ENCODE results near the gene DOK1.

DOK1 gene

DNA sequence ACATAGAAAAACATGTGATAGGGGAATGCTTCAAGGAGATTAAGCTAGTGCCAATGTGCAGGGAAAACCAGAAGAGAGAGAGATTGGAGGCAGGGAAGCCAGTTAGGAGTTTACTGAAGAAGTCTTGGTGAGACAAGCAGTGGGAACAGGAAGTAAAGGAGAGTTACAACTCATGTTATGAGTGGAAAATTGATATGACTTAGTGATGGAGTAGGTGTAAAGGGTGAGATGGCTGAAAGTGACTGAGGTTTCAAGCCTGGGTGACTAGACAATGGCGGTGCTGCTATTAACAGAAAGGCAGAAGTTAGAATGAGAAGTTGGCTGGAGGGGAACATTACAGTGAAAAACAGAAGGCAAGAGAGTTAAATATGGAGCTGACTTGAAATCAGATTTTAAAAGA lies 16.5 kb downstream of the DOK1 start:
- DNase-seq, result no peak

DNA sequence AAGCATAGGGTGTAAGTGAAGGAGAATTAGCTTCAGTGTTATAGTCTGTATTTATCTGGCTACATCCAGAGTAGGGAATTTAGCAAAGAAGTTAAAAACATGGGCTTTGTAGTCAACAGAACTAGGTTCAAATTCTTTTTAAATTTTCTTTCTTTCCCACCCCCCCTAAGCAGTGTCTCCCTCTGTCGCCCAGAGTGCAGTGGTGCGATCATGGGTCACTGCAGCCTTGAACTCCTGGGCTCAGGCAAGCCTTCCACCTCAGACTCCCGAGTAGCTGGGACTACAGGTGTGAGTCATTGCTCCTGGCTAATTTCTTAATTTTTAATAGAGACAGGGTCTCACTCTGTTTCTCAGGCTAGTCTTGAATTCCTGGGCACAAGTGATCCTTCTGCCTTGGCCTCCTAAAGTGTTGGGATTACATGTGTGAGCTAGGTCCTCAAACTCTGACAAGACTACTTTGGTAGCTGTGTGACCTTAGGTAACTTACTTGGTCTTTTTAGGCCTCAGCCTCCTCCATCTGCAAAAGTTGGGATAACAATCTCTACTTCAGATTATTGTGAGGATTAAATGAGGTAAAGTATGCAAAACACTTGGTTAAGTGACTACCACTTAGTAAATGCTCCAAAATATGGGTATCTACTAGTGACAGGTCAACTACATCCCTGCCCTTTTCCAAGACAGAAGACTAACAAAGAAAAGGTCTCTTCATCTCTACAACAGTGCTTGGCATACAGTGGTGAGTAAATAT lies 17.8 kb downstream of the DOK1 start:
- no peak for DNase-seq

DNA sequence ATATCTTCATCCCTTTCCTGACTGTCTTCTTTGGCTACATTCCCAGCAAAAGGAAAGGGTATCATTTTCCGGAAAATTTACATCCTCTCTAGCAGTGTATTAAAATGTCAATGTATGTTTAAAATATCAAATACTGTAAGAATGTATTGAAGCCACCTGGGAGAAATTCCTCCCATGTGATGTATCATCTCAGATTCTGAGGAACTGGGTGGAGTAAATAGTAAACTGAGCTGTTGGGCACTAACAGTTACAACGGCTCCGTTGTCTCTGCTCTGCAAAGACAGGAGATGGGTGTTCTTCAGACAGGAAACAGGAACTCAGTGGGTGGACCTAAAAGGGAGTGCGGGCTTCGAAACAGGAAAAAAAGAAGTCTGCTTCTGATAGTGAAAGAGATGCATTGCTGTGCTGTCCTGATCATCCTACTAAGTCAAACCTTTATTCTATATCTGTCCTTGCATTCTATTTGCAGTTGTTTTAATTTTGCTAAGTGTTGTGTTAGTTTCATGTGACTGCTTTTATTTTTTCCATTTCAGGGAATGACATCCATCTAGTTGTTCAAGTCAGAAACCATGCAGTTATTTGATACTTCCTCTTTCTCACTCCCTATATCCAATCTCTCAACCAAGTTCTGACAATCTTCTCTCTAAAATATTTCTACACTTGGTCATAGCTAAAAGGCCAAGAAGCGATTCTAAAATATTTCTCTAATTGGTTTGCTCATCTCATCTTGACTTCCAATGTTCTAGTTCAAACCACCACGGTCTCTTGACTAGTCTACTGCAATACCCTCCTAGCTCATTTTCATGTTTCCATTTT lies 19.4 kb downstream of the DOK1 start:
- DNase-seq, result peak; percentile 47

DNA sequence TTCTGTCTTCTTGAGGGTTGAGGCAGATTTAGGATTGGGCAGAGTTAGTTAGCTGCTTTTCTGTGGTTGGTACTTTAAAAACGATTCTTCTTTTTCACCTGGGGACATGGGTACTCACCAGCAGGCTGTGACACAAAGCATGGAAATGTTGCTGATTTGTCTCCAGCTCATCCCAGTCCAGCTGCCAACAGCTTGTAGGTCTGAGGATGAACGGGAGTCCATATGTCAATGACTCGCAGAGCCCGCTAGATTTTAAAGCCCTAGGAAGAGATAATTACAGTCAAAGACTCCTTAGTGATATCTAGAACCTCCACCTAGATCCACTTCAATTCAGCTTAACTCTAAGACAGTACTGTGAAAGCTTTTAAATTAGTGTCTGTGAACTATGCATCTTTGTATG lies 20.8 kb downstream of the DOK1 start:
- no peak for DNase-seq

DNA sequence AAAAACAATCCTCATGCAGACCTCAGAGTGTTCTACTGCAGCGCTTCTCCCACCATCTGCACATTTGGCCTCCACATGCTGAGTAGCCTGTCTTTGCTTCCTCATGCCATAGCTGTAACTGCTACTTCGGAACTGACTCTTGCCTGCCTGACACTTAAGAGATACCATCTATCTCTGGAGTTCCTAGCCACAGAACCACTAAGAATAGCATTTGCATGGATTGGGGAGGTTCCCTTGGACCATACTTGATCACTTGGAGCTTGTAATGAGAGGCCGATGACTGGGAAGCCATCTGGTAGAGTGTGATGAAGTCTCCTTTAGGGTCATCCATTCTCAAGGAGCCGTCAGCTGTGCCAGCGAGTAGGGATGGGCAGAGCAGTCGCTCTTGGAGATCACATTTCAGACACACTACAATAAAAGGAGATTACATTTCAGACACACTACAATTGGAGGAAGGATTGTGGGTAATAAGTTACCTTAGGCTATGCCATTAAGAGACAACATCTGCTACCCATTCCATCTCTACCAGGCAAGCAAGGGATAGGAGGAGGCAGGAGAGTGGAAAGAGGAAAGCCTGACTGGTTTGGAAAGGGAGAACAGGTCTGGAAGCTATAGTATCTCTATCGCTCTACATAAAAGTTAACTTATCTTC lies 21.8 kb downstream of the DOK1 start:
- DNase-seq, result no peak

DNA sequence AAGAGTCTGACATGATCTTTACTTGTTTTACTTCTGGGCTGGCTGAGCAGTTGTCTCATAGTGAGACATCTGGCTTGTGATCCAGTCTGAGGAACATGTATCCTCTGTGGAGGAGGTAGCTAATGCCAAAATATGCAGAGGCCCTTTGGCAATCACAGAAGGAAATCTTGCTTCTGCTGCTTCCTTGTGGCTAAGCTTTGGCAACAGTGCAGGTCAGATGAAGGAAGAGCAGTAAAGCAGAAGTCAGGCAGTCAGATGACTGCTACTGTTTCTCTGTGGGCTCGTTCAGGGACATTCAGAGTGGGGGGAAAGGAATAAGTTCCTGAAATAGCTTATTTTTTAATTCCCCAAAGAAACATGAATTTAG lies 22.3 kb downstream of the DOK1 start:
- DNase-seq, result no peak

DNA sequence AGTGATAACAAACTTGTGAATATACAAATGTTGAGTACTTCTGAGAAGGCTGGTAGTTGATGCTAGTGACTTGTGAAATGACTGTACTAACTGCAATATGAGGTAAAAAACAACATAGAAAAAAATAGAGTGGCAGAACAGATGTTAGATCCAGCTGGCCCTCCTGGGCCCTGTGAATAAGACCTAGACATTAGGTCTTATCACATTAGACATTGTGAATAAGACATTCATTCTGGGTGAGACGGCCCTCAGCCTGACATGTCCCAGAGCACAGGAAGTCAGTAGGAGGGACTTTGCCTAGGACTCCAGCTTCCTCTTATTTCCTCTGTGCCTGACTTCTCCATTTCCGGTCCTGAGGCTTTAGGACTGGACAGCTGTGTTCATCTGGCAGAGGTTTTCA lies 22.9 kb downstream of the DOK1 start:
- no peak for DNase-seq

DNA sequence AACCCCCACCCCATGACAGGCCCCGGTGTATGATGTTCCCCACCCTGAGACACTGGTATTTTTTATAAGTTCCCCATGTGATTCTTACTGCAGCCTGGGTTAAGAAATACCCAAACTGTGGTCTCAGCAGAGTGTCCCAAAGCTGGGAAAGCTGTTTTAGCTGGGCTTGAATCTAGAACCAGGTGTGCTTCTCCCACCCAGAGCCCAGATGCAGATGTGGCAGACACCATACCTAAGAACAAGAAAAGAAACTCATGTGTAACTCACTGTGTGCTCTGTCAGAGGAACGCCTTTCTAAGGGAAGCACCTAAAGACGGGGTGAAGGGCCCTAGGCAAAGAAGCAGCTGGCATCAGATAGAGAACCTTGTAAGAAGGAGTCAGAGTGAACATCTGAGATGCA lies 23.9 kb downstream of the DOK1 start:
- no peak for DNase-seq

DNA sequence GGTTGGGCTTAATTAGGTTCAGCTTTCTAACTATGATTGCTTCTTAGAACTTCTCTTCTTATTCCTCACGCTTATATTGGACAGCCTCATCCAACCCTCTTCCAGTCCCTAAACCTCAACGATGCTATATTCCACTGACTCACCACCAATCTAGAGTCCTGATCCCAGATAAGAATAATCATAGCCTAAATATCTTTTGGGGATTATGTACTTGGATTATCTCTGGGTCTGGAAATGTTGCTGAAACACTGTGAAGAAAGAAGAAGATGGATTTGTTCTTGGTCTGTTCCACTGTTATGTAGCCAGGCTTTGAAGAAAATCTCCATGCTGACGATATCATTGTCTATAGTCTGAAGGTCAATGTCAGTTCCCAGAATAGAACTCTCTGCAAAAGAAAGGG lies 26.9 kb downstream of the DOK1 start:
- DNase-seq, result no peak

DNA sequence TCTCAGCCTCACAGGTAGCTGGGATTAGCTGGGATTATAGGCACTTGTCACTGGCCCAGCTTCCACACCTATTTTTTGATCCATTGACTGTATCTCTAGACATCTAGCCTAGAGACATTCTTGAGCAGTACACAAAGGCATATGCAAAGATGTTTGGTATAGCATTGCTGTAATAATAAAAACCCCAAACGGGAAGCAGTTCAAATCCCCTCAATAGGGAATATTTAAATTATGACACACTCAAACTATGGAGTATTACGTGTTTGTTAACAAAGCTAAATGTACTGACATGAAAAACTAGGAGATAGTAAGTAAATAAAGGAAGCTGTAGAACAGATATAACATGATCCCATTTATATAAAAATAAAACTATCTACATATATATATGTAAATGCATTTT lies 27.7 kb downstream of the DOK1 start:
- DNase-seq, result no peak

DNA sequence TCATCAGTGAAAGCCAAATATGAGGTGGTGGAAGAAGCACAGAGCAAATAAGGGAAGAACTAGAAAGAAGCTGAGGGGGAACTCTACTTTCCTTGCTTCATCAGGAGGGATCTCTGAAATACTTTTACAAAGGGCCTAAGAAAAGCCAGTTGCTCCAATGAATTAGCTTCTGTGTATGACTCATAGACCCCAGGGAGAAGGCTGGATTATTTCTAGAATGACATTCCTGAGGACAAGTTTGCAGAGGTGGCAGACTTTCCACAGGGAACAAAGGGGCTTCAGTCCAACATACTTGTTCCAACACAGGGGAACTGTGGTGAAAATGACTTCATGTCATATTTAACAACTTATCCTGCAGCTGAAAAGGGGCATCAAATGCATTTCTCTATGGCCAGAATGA lies 29.0 kb downstream of the DOK1 start:
- no peak for DNase-seq

DNA sequence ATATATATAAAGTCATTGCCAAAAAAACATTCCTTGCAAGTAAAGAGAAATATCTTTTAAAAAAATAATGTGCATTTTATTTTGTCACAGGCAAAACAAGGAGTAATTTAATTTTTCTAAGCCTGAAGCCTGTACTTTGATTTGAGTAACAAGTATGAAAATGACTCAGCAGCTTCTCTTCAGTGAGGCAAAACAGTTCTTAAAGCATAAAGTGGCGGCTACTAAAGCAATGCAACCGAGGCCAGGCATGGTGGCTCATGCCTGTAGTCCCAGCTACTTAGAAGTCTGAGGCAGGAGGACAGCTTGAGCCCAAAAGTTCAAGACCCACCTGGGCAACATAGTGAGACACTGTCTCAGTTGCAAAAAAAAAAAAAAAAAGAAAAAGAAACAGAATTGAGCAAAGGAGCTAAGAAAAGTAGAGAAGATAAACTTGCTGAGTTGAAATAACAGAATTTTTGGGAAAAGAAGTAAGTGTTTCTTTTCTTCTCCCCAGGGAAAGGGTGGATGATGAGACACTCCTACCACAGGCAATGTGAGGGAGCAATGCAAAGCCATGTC lies 29.6 kb downstream of the DOK1 start:
- DNase-seq, result no peak

DNA sequence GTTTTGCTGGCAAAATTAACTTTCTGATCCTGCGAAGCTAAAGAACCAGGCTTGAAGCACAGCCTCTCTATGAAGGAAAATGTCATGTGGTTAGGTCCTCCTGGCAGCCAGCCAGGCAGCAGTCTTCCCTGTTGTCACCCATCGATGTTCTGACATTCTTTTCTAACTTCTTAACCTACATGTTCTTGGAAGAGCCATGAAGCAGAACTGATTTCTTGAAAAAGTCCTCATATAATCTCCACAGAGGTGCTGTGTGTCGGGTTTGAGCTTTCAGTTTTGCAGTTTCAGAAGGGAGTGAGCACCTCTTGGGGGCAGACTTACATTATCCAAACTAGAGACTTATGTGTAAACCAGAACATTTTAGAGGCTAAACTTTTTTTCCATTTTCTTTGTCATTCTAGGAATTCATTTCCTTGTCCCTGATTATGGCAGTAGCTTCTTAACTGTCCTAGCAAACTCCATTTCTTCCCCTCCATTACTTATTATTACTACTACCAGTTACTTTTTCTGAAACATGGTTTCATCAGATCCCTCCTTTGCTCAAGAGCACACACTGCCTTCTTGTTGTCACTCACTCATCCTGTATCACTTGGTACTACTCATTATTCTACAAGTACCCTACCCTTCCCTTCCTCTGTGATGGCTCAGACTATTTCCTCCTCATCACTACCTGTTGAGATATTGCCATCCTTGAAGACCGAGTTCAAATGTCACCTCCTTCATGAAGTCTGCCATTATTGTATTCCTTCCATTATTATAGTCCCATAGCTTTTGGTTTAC lies 31.1 kb downstream of the DOK1 start:
- peak; percentile 2 for DNase-seq

DNA sequence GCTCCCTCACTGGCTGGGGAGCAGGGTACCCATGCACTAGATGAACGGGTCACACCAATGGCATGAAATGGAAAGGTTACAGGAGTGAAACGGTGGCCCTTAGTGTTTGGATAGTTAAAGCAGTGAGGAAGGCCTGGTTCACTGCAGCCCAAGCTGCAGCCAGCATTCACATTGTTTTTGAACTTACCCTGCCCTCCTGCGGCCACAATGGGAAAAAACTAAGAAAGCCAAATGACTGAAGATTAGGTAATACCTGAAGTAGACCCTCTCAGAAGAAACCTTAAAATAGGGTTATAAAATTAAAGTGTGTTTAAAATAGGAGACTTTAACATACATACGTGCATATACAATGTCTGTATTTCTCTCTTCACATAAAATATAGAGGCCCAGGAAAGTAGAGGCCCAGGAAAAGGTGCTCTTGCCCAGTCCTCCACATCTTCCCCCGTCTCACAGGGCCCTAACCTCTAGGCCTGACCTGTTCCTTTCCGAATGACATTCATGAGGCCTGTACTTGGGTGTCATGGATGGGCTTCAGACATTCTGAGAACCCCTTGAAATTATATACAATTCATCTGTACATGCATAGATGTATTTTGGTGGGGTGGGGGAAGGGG lies 33.3 kb downstream of the DOK1 start:
- DNase-seq, result peak; percentile 77

DNA sequence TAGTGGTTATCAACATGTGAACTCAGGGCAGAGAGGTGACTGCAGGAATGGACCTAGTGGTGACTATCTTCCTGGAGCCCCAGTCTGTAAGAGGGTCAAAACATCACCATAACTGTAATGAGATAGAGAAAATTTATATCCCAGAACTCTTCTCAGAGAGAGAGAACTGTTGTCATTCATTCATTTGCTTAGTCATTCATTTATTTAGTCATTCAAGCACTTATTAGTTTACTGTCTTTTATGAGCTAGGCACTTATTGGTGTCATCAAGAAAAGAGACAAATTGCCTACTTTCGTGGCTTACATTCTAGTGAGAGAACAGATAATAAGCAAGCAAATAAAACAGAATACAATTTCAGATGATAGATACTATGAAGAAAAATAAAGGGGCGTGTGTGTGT lies 34.1 kb downstream of the DOK1 start:
- no peak for DNase-seq

DNA sequence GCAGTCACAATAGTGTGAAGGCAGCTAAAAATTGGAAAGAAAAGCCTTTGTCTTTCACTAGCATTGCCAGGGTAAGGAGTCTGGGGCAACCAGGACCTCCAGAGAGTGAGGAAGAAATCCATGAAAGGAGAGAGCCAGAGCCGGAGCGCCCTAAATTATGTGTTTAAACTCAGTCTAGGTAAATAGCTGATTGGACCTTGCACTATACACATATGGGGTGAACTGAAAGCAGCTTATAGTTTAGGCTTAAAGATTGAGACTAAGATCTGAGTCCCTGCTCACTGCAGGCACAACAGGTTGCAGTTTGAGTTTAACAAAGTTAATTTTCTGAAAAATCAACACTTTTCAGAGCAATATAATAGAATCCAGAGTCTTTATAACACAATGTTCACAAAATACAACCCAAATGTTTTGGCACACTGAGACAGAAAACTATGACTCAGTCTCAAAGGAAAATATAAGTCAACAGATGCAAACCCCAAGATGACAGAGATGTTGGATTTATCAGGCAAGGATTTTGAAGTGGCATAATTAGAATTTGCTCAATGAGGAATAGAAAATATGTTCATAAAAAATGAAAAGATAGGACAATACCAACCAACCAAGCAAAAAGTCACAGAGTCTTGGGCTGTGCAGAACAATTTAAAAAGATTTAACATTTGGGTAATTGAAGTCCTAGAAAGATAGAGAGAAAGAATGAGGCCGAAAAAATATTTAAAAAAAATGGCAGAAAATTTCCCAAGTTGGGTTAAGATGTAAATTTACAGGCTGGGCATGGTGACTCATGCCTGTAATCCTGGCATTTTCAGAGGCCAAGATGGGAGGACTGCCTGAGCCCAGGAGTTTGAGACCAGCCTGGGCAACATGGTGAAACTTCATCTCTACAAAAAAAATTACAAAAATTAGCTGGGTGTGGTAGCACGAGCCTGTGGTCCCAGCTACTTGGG lies 39.6 kb downstream of the DOK1 start:
- DNase-seq, result no peak

DNA sequence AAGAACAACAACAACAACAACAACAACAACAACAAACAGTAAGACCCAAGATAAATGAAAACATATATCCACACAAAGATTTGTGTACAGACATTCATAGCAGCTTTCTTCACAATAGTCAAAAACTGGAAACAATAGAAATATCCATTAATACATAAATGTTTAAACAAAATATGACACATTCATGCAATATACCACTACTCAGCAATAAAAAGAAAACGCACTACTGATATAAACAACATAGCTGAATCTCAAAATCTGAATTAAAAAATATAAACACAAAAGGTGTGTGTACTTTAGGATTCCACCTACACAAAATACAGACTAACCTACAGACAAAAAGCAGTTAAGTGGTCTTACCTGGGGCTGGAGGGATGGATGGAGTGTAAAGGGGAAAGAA lies 42.1 kb downstream of the DOK1 start:
- DNase-seq, result no peak

DNA sequence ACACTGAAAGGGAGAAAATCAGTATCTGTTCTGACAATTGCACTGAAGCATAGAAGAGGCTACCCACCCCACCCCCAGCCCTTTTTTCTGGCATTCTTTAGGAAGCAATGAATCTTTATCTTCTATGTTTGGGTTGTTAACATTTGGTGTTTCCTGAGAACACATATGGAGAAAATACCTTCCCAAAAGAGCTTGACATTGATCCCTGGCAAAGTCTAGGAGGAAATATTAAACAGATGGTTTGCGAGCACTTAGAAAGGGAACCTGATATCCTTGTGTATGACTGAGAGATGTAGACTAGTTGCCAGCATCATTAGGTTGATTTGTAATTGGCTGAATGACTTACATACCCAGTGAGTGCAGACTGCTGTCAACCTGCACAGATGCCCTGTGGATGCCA lies 42.9 kb downstream of the DOK1 start:
- DNase-seq, result no peak

DNA sequence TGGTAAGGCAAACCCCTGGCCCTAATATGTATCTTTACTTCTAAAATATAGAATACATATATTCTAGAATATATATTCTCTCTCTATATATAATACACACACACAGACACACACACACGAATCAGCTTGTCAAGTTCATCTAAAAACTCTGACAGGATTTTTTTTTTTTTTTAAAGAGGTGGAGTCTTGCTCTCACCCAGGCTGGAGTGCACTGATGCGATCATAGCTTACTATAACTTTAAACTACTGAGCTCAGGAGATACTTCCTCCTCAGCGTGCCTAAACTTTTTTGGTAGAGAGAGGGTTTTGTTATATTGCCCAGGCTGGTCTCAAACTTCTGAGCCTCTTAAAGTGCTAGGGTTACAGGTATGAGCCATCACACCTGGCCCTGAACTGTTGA lies 45.2 kb downstream of the DOK1 start:
- no peak for DNase-seq

DNA sequence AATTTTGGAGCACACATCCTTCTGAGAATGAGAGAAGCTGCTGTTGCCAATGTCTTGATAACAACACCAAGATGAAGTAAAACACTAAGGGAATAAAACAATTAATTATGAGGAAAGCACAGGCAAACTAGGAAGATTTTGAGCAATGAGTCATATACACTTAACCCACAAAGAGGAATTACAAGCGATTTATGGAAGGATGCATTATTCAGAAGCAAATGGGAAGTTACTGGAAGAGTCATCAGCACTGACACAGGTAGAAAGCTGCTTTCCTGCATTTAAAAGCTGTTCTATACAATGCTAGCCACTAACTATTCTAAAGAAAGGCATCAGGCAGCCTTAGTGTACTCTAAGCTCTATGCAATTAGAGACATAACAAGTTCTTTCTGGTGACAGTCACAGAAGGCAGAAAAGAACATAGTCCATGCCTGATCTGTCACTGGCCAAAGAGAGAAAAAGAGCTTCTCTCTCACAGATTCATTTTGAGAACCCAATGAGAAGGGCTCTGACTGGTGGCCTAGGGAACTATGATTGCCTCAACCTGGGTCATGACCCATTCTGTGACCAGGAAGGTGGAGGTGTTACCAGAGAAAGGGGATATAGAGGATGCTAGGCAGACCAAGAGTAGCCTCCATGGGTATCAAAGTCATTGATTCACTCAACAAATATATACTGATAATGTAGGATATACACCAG lies 48.2 kb downstream of the DOK1 start:
- no peak for DNase-seq

All from CD4-positive, alpha-beta T cell treated with Interleukin-10 for 1 hour (primary cell).